ENCODE results near the gene JMJD6. TPM values are rescaled to one million over a fixed set of nuclear protein-coding genes. Genes with fewer than 3 reads are reported as not detected.
"Not testable (repeated sequence)": the region's sequence is repeated elsewhere in the genome, so short reads cannot be mapped to it uniquely, and the experiment has no call there.

JMJD6 gene
- polyA plus RNA-seq (2013, experiment 1 of 2; ENCODE audit: insufficient read length), result 35.0 TPM
- polyA plus RNA-seq (2013, experiment 2 of 2; ENCODE audit: insufficient read length), result 33.9 TPM

GRCh38 chr17:76726231-76726775 is at the start of gene JMJD6:
Gene JMJD6 (minus strand): TSS chr17:76726606. CDS start chr17:76726475, 131 bp downstream.
- peak; percentile 96 for DNase-seq

- DNase-seq, result no peak
Measured at GRCh38 chr17:76775021-76775600, 48.7 kb upstream of the JMJD6 start.

- peak; percentile 94 for DNase-seq
Measured at GRCh38 chr17:76772842-76773525, 46.6 kb upstream of the JMJD6 start.

GRCh38 chr17:76758570-76758969 is 32.2 kb upstream of the JMJD6 start:
- DNase-seq, result no peak

- DNase-seq, result peak; percentile 28
Measured at GRCh38 chr17:76757256-76757655, 30.9 kb upstream of the JMJD6 start.

- no peak for DNase-seq
Measured at GRCh38 chr17:76755285-76755684, 28.9 kb upstream of the JMJD6 start.

- DNase-seq, result no peak
Measured at GRCh38 chr17:76753061-76753961, 26.9 kb upstream of the JMJD6 start.

- DNase-seq, result no peak
Measured at GRCh38 chr17:76752006-76752405, 25.6 kb upstream of the JMJD6 start.

- DNase-seq, result no peak
Measured at GRCh38 chr17:76751416-76751993, 25.1 kb upstream of the JMJD6 start.

GRCh38 chr17:76748657-76749056 is 22.3 kb upstream of the JMJD6 start:
- no peak for DNase-seq

- no peak for DNase-seq
Measured at GRCh38 chr17:76747716-76748363, 21.4 kb upstream of the JMJD6 start.

- not testable (repeated sequence) for DNase-seq
Measured at GRCh38 chr17:76745785-76746184, 19.4 kb upstream of the JMJD6 start.

- no peak for DNase-seq
Measured at GRCh38 chr17:76744747-76745146, 18.3 kb upstream of the JMJD6 start.

- DNase-seq, result peak; percentile 45
Measured at GRCh38 chr17:76742958-76743357, 16.6 kb upstream of the JMJD6 start.

- peak; percentile 36 for DNase-seq
Measured at GRCh38 chr17:76740329-76741118, 14.1 kb upstream of the JMJD6 start.

GRCh38 chr17:76739568-76740115 is 13.2 kb upstream of the JMJD6 start:
- not testable (repeated sequence) for DNase-seq

- no peak for DNase-seq
Measured at GRCh38 chr17:76738468-76738850, 12.1 kb upstream of the JMJD6 start.

- peak; percentile 96 for DNase-seq
Measured at GRCh38 chr17:76737676-76738467, 11.5 kb upstream of the JMJD6 start, which contains the start of gene MFSD11. Gene MFSD11 (plus strand): TSS chr17:76738119. CDS start chr17:76738353, 234 bp downstream.

GRCh38 chr17:76737082-76737675 is 10.8 kb upstream of the JMJD6 start, which contains the start of gene SRSF2:
Gene SRSF2 (minus strand): TSS chr17:76737331. CDS start chr17:76737160, 171 bp downstream.
- DNase-seq, result peak; percentile 99

All from fibroblast of skin of abdomen (primary cell).